ENCODE measurements around the gene FXYD2. TPM values are rescaled to one million over a fixed set of nuclear protein-coding genes. Genes with fewer than 3 reads are reported as not detected.

FXYD2 gene
- total and polyA plus RNA-seq, 2 donors (not counting 3 experiments of a cell fraction or from before 2014, with no cell fraction given) = 0.99 to 1.8 TPM

DNA sequence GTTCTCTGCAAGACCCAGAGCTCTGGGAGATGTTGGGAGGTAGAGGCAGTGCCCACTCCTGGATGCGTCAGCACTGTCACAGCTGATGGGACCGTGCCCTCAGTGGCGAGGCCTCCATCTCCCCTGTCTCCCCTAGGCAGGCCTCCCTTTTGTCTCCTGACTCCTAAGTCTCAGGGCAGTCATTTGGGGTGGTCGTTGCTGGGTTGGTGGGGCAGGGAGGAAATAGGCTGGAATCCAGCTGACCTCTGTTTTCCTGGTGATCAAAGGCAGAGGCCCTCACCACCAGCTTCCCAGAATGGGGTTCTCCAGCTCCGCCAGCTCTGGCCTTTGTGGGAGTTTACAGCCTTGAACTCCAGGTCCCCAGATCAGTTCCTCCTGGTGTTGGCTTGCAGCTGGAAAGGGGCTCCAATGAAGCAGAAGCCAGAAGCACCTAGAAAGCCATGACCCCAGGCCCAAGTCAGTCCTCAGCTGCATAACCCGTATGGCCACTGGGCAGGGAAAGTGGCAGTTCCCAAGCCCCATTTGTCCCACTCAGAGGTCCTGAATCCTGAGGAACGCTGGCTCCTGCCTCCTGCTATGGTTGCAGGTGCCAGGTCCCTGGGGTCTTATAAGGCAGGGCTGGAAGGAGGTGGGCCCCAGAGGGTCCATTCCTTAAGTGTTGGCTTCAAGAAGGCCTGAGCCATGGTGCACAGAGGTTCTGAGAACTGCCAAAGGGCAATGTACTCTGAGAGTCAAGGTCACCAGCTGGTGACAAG, 7.3 kb upstream of the FXYD2 start:
- FAIRE-seq = no peak
- dilution Hi-C loops (cut with MboI; ENCODE audit: extremely low pct_ligation_motif_present, low sequenced_read_pairs) = no loop called here

More for the DNA sequence above, 7.3 kb upstream of the FXYD2 start:
- Histone ChIP-seq H3K36me3 (ENCODE audit: control insufficient read depth in 2 of 2, extremely low read depth in 1 of 2, insufficient read depth in 2 of 2, low read length in 2 of 2) (no peaks in the 10 kb centered on the region), H3K79me2 (ENCODE audit: control insufficient read depth, insufficient read depth, low read length) (no peaks in the 10 kb centered on the region), H3K4me3 (replicated peaks in 1 of 3; ENCODE audit: insufficient read depth in 1 of 3, low read depth in 1 of 3, low read length in 3 of 3) (no peak overlapping the region), H3K27me3 (ENCODE audit: control insufficient read depth in 2 of 2, insufficient read depth in 2 of 2, low read length in 2 of 2) (peaks cover 0 to 3% of the 10 kb centered on the region in 2 experiments), H3K4me1 (ENCODE audit: control insufficient read depth, extremely low read depth, insufficient read depth, low read length) (peaks cover 13% of the 10 kb centered on the region), H3K4me2 (ENCODE audit: insufficient read depth, low read length) (no peak overlapping the region), H3K9me3 (replicated peaks; ENCODE audit: control insufficient read depth, insufficient read depth, low read length) (no peaks in the 10 kb centered on the region), H4K20me1 (replicated peaks; ENCODE audit: control insufficient read depth, extremely low read depth, insufficient read depth, low read length) (no peaks in the 10 kb centered on the region), H3K9ac (replicated peaks; ENCODE audit: extremely low read depth, insufficient read depth, low read length) (no peak overlapping the region), H2AFZ (ENCODE audit: low read depth, low read length) (no peak overlapping the region), H3K27ac (ENCODE audit: insufficient read depth, low read depth, low read length) (no peak overlapping the region), H3K9me1 (replicated peaks; ENCODE audit: control insufficient read depth, extremely low read depth, insufficient read depth, low read length) (no peaks in the 10 kb centered on the region)
- TF ChIP-seq MYC (IDR thresholded peaks at IDR 0.05; ENCODE audit: low read depth, low read length) (no peak), POLR2A (IDR thresholded peaks at IDR 0.05; ENCODE audit: low read depth, low read length) (no peak), POLR2AphosphoS5 (IDR thresholded peaks at IDR 0.05; ENCODE audit: insufficient read depth, low read depth, low read length) (no peak), JUN (IDR thresholded peaks at IDR 0.05; ENCODE audit: borderline replicate concordance, insufficient read depth, insufficient read length, low read depth) (no peak), EZH2 (IDR thresholded peaks at IDR 0.05; ENCODE audit: borderline replicate concordance, low read depth, low read length, severe bottlenecking) (no peak), FOS (IDR thresholded peaks at IDR 0.05; ENCODE audit: borderline replicate concordance, insufficient read depth, low read length) (no peak), GATA2 (IDR thresholded peaks at IDR 0.05; ENCODE audit: insufficient read depth, insufficient read length, low read depth, low read length) (no peak)
- TF ChIP-seq, protein P1, sequence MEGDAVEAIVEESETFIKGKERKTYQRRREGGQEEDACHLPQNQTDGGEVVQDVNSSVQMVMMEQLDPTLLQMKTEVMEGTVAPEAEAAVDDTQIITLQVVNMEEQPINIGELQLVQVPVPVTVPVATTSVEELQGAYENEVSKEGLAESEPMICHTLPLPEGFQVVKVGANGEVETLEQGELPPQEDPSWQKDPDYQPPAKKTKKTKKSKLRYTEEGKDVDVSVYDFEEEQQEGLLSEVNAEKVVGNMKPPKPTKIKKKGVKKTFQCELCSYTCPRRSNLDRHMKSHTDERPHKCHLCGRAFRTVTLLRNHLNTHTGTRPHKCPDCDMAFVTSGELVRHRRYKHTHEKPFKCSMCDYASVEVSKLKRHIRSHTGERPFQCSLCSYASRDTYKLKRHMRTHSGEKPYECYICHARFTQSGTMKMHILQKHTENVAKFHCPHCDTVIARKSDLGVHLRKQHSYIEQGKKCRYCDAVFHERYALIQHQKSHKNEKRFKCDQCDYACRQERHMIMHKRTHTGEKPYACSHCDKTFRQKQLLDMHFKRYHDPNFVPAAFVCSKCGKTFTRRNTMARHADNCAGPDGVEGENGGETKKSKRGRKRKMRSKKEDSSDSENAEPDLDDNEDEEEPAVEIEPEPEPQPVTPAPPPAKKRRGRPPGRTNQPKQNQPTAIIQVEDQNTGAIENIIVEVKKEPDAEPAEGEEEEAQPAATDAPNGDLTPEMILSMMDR (IDR thresholded peaks at IDR 0.05; ENCODE audit: extremely low read depth in 1 of 2, insufficient read depth in 1 of 2, low read depth in 1 of 2, low read length in 2 of 2) = no peak
- TF ChIP-seq, protein P2, sequence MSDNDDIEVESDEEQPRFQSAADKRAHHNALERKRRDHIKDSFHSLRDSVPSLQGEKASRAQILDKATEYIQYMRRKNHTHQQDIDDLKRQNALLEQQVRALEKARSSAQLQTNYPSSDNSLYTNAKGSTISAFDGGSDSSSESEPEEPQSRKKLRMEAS (IDR thresholded peaks at IDR 0.05; ENCODE audit: insufficient read depth, insufficient read length) = no peak
- no peak for DNase-seq (ENCODE audit: low read depth, low spot score)
- intact Hi-C loops (cut with micrococcal nuclease) = no loop called here
- POLR2A ChIA-PET = no interaction called here
- BruUV-seq (replicated peaks) = no TSS peak
- CTCF ChIA-PET = interaction anchor here (1.3 kb wide), 1 partner anchor 115 kb away, joined by 6 read pairs; no protein-coding TSS in a partner anchor

Measured in endothelial cell of umbilical vein (primary cell).